K562 (cell line): ENCODE results near the gene UBE3B. TPM values are rescaled to one million over a fixed set of nuclear protein-coding genes. Genes with fewer than 3 reads are reported as not detected.
A peak's percentile ranks its signal among the peaks of the same experiment; 100 is the strongest.

Source experiments
- BCOR ChIP-seq: fragments of 450-650 bp; IDR thresholded peaks from 2 replicates; pipeline ENCODE4 v1.6.1; 2016
- C11orf30 ChIP-seq: fragments of 450-650 bp; IDR thresholded peaks from 2 replicates; pipeline ENCODE4 v1.6.1; 2016; ENCODE audit warnings: low read depth, mild to moderate bottlenecking
- CEBPB ChIP-seq: fragments of 450-650 bp; IDR thresholded peaks from 2 replicates; pipeline ENCODE4 v1.6.1; 2016; ENCODE audit warnings: missing genetic modification characterization, missing compliant biosample characterization
- E4F1 ChIP-seq: fragments of 250-450 bp; sonication (Bioruptor Pico); IDR thresholded peaks from 2 replicates; pipeline ENCODE4 v1.5.0; 2021; ENCODE audit warnings: mild to moderate bottlenecking, borderline replicate concordance
- EP400 ChIP-seq: fragments of 450-650 bp; IDR thresholded peaks from 2 replicates; pipeline ENCODE4 v1.6.1; 2017; ENCODE audit warnings: antibody characterized with exemption, mild to moderate bottlenecking, moderate library complexity
- FOS ChIP-seq: IDR thresholded peaks from 3 replicates; pipeline ENCODE4 v1.6.1; 2011; ENCODE audit not compliant: insufficient read length; ENCODE audit errors: extremely low read depth
- IFI16 ChIP-seq: fragments of 250-450 bp; sonication (Bioruptor Pico); IDR thresholded peaks from 2 replicates; pipeline ENCODE4 v2.1.2; 2022; ENCODE audit warnings: mild to moderate bottlenecking, inconsistent platforms
- KAT7 ChIP-seq: sonication (generic); formaldehyde crosslinking; IDR thresholded peaks from 2 replicates; pipeline ENCODE4 v1.8.0; 2022; ENCODE audit warnings: missing genetic modification reagents, mild to moderate bottlenecking, borderline replicate concordance
- MBD2 ChIP-seq: sonication (generic); IDR thresholded peaks from 2 replicates; pipeline ENCODE4 v1.6.1; 2016; ENCODE audit warnings: low read depth, borderline replicate concordance
- POU5F1 ChIP-seq: fragments of 150-350 bp; IDR thresholded peaks from 2 replicates; pipeline ENCODE4 v1.6.1; 2014; ENCODE audit warnings: borderline replicate concordance, low read length, low read depth, mild to moderate bottlenecking; ENCODE audit not compliant: partially characterized antibody
- RNF2 ChIP-seq: sonication (generic); IDR thresholded peaks from 2 replicates; pipeline ENCODE4 v1.6.1; 2016
- ZBTB11 ChIP-seq, 3 experiments: fragments of 200-800 bp in 1 of 3; fragments of 250-450 bp in 1 of 3; fragments of 450-650 bp in 1 of 3; sonication (Bioruptor Pico) in 1 of 3; sonication (Bioruptor generic) in 1 of 3; formaldehyde crosslinking in 1 of 3; IDR thresholded peaks; 2 replicates each; pipeline versions ENCODE4 v1.6.1 to v1.8.0; 2016 to 2022; ENCODE audit warnings: mild to moderate bottlenecking in 2 of 3, missing genetic modification characterization in 2 of 3, missing compliant biosample characterization in 1 of 3, moderate library complexity in 1 of 3
- ZBTB9 ChIP-seq: fragments of 450-650 bp; formaldehyde crosslinking; IDR thresholded peaks from 2 replicates; pipeline ENCODE4 v1.4.0; 2020; ENCODE audit warnings: mild to moderate bottlenecking, moderate library complexity
- ZFX ChIP-seq: sonication (generic); formaldehyde crosslinking; IDR thresholded peaks from 2 replicates; pipeline ENCODE4 v1.8.0; 2022; ENCODE audit warnings: mild to moderate bottlenecking, missing genetic modification reagents, moderate library complexity
- ZNF263 ChIP-seq: sonication (generic); formaldehyde crosslinking; IDR thresholded peaks from 2 replicates; pipeline ENCODE4 v1.8.0; 2022; ENCODE audit warnings: mild to moderate bottlenecking, missing genetic modification reagents, borderline replicate concordance
- polyA plus RNA-seq, 8 experiments: library from polyadenylated mRNA; depleted of rRNA in 4 of 8; stranded (reverse) in 5 of 8; unstranded in 3 of 8; fragments of >200 nt; fragmentation: Nextera tagmentation in 2 of 8; fragmentation: Illumina TruSeq in 1 of 8; extraction: Ambion mirVana in 2 of 8; extraction: Trizol in 1 of 8; gene quantifications; 2 replicates each; pipeline versions ENCODE4 v1.2.1 to v1.2.3, GENCODE V29; 2011 to 2014; ENCODE audit warnings: inconsistent platforms in 1 of 8, missing spikeins in 1 of 8
- total RNA-seq, 7 experiments: library from RNA; depleted of rRNA in 6 of 7; stranded (reverse); fragments of >200 nt in 6 of 7; fragmentation: Illumina TruSeq in 2 of 7; extraction: Trizol in 2 of 7; gene quantifications; 2 replicates each; pipeline versions ENCODE4 v1.2.1 to v1.2.3, GENCODE V29; 2011 to 2021; ENCODE audit warnings: low replicate concordance in 1 of 7
- TF ChIP-seq, protein P1 (sequence below): sonication (generic); formaldehyde crosslinking; IDR thresholded peaks from 2 replicates; pipeline ENCODE4 v1.8.0; 2022; ENCODE audit warnings: mild to moderate bottlenecking, missing genetic modification reagents

Gene UBE3B
- total and polyA plus RNA-seq, 9 of the 15 experiments (the other 6 are each of a cell fraction or from before 2014, with no cell fraction given), result 7.6 to 23.6 (median 15.5) TPM

DNA sequence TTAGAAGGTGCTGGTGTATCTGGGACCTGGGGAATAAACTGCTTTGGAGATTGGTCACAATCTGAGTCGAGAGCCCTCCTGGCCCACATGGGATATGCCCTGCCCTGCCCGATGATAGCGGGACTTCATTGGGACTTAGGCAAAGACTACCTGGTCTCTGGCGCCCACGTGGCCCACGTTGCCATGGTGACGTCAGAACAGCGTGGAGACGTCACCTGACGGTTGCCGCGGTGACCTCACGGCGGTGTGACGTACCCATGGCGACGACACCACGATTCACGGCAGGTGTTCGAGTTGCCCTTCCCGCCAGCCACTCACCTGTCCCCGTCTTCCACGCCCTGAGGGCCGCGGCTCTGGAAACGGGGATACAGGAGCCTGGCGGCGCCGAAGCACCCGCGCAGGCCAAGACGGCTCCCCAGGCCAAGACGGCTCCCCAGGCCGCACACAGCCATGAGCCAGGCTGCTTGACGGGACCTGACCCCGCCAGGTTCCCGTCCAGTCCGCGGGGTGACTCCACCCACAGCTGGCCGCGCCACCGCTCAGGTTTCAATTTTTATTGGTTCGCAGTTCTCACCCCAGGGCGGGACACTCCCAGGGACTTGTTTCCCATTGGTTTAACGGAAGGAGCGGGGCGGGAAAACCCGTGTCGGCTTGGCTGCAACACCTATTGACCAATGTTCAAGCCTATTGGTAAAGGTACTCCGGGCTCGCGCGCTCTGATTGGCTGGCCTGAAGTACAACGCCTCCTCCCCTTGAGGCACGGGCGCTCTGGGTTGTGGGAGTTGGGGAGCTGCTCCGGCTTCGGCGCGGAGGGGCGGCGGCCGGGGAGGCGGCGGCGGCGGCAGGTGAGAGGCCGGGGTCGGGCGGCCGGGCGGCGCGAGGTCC lies 95.8 kb downstream of the UBE3B start, which contains the start of the genes MMAB and MVK (continued):
- TF ChIP-seq ZBTB9 (peak; percentile 74; the same call in 1 of the 2 replicates), IFI16 (no peak), ZNF263 (CRISPR knock-in tag) (peak; percentile 39; the same call in 1 of the 2 replicates), POU5F1 (peak; percentile 45), ZBTB11 (CRISPR knock-in tag; IDR thresholded peaks at IDR 0.05) (0 out of 6 replicates have a peak, but pooled peaks of 1 of the 3 experiments have one; percentile 53), RNF2 (peak; percentile 78), FOS (peak; percentile 90), MBD2 (peak; percentile 88), E4F1 (CRISPR knock-in tag) (peak; percentile 86), CEBPB (tag) (peak; percentile 51; the same call in 1 of the 2 replicates), C11orf30 (peak; percentile 88), KAT7 (CRISPR knock-in tag) (0 out of 2 replicates have a peak, but pooled peaks have one; percentile 59), EP400 (peak; percentile 100), ZFX (CRISPR knock-in tag) (peak; percentile 97), BCOR (peak; percentile 67)
- TF ChIP-seq, protein P1, sequence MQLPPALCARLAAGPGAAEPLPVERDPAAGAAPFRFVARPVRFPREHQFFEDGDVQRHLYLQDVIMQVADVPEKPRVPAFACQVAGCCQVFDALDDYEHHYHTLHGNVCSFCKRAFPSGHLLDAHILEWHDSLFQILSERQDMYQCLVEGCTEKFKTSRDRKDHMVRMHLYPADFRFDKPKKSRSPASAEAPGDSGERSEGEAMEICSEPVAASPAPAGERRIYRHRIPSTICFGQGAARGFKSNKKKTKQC (CRISPR knock-in tag), result peak; percentile 93; the same call in 1 of the 2 replicates
